Lung (tissue), 13 donors: Measurements from ENCODE around the gene MOSPD3. TPM values are rescaled to one million over a fixed set of nuclear protein-coding genes. Genes with fewer than 3 reads are reported as not detected.
"Not testable (repeated sequence)": the region's sequence is repeated elsewhere in the genome, so short reads cannot be mapped to it uniquely, and the experiment has no call there.

Source experiments
- ATAC-seq: fragments of 200-7000 bp; cut with Tn5 transposase; one replicate; pipeline ENCODE4 v1.9.1; 2020; ENCODE audit warnings: moderate number of reproducible peaks; ENCODE audit not compliant: insufficient read depth, low FRiP score
- DNase-seq, 3 donors: peaks; one replicate each; pipeline ENCODE4 v3.0.0-alpha.2; 2013 to 2017
- H3K27ac ChIP-seq, 2 donors: one replicate each; pipeline ENCODE4 v1.5.1; 2013; ENCODE audit warnings: mild to moderate bottlenecking in 2 of 2, moderate library complexity in 2 of 2, control low read depth in 1 of 2, inconsistent platforms in 1 of 2, low read depth in 1 of 2, low read length in 1 of 2
- H3K27me3 ChIP-seq, 3 donors: one replicate each; pipeline ENCODE4 v1.5.1; 2013; ENCODE audit warnings: low read length in 2 of 3; ENCODE audit not compliant: control insufficient read depth in 3 of 3, insufficient read depth in 3 of 3
- H3K36me3 ChIP-seq, 4 donors: one replicate each; pipeline ENCODE4 v1.5.1; 2013; ENCODE audit warnings: low read length in 4 of 4, mild to moderate bottlenecking in 1 of 4, moderate library complexity in 1 of 4; ENCODE audit not compliant: control insufficient read depth in 4 of 4, insufficient read depth in 4 of 4
- H3K4me1 ChIP-seq, 5 donors: one replicate each; pipeline ENCODE4 v1.5.1; 2013; ENCODE audit warnings: low read length in 5 of 5, mild to moderate bottlenecking in 2 of 5, moderate library complexity in 1 of 5; ENCODE audit not compliant: control insufficient read depth in 5 of 5, insufficient read depth in 5 of 5
- H3K4me3 ChIP-seq: one replicate; pipeline ENCODE4 v1.5.1; 2013; ENCODE audit warnings: mild to moderate bottlenecking, control low read depth, moderate library complexity
- H3K9ac ChIP-seq, 2 donors: one replicate each; pipeline ENCODE4 v1.5.1; 2013; ENCODE audit warnings: low read length in 2 of 2, control low read depth in 1 of 2; ENCODE audit not compliant: insufficient read depth in 1 of 2
- H3K9me3 ChIP-seq, 4 donors: one replicate each; pipeline ENCODE4 v1.5.1; 2013; ENCODE audit warnings: low read length in 3 of 4, mild to moderate bottlenecking in 1 of 4, moderate library complexity in 1 of 4; ENCODE audit not compliant: control insufficient read depth in 4 of 4, insufficient read depth in 3 of 4
- WGBS, 2 donors: extraction: QIAGEN DNeasy Blood & Tissue Kit; methylation state at CpG; one replicate each; pipeline ENCODE4 v1.1.7; 2013; 5-methylcytosine and 5-hydroxymethylcytosine counted together
- polyA plus RNA-seq, 2 donors: library from polyadenylated mRNA; stranded (reverse); fragments of 200-250 nt; gene quantifications; one replicate each; pipeline ENCODE4 v1.2.1, GENCODE V29; 2013
- small RNA-seq: library from RNA; depleted of rRNA; stranded (forward); fragments of <200 nt; gene quantifications from one replicate; pipeline ENCODE3, GENCODE V24; 2014; ENCODE audit warnings: low replicate concordance
- total RNA-seq, 2 donors: library from RNA; depleted of rRNA in 1 of 2; stranded (reverse); fragments of >200 nt in 1 of 2; gene quantifications; one replicate each; pipeline ENCODE4 v1.2.1, GENCODE V29; 2014 to 2021
- TF ChIP-seq, protein P1 (sequence below): IDR thresholded peaks from 2 replicates; pipeline ENCODE4 v1.5.1; 2012; ENCODE audit warnings: mild to moderate bottlenecking; ENCODE audit errors: control extremely low read depth, extremely low read depth
- donor health status: control.
- donor health status: control.
- donor health status: Bipolar disorder and iron deficiency.
- donor health status: healthy.
- donor health status: DM: yes; HTN: yes; CAD: no.

Gene MOSPD3
- total and polyA plus RNA-seq, 4 donors: 13.2 to 26.9 (median 17.1) TPM

DNA sequence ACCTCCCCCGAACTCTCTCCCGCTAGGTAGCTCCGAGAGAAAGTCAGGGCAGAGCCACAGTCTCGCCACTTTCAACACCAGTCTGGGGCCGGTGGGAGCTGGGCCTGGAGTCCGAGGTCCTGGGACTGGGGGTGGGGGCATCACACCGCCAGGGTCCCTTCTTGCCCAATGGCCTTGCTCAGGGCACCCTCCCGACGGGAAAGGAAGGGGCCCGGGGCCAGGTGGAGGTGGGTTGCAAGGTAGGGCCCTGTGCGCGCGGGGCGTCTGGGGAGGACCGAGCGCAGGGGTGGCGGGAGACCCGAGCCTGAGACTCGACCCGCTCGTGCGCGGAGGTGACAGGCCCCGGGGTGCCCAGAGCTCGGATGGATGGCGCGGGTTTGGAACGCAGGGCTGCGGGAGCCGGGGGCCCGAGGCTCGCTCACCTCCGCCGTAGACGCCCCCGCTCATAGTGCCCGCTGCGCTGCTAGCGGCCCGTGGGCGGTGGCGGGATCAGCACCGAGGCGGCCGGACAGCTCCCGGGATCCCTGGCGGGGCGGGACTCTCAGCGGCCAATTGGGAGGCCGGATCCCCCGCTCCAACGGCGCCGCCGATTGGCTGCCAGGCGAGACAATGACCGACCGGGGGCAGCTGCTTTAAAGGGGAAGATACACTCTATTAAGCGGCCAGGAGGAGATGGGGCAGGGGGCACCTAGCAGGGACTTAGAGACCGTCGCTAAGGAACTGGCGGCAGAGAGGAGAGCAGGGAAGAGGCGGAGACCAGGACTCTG is 43.8 kb downstream of the MOSPD3 start, which contains the start of gene ACTL6B:
ACTL6B (minus strand) TSS at position 541 of the 767 bp plus-strand sequence; CDS start at position 447, 94 bp downstream.
- Histone ChIP-seq H3K36me3 (no peaks in the 10 kb centered on the region), H3K27ac (no peak within 1 kb of the TSS), H3K9me3 (no peaks in the 10 kb centered on the region), H3K4me1 (peaks cover 0 to 3% (median 0%) of the 10 kb centered on the region in 5 donors), H3K27me3 (peaks cover 0 to 15% (median 5%) of the 10 kb centered on the region in 3 donors), H3K9ac (no peak within 1 kb of the TSS), H3K4me3 (no peak within 1 kb of the TSS)
- ATAC-seq: peak; percentile 74
- WGBS, 2 donors: 11 to 13% methylated on average over 46 to 63 of the region's 63 CpGs
- TF ChIP-seq, protein P1, sequence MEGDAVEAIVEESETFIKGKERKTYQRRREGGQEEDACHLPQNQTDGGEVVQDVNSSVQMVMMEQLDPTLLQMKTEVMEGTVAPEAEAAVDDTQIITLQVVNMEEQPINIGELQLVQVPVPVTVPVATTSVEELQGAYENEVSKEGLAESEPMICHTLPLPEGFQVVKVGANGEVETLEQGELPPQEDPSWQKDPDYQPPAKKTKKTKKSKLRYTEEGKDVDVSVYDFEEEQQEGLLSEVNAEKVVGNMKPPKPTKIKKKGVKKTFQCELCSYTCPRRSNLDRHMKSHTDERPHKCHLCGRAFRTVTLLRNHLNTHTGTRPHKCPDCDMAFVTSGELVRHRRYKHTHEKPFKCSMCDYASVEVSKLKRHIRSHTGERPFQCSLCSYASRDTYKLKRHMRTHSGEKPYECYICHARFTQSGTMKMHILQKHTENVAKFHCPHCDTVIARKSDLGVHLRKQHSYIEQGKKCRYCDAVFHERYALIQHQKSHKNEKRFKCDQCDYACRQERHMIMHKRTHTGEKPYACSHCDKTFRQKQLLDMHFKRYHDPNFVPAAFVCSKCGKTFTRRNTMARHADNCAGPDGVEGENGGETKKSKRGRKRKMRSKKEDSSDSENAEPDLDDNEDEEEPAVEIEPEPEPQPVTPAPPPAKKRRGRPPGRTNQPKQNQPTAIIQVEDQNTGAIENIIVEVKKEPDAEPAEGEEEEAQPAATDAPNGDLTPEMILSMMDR: no peak
- DNase-seq: peak; percentile 49 to 71 (median 57)

DNA sequence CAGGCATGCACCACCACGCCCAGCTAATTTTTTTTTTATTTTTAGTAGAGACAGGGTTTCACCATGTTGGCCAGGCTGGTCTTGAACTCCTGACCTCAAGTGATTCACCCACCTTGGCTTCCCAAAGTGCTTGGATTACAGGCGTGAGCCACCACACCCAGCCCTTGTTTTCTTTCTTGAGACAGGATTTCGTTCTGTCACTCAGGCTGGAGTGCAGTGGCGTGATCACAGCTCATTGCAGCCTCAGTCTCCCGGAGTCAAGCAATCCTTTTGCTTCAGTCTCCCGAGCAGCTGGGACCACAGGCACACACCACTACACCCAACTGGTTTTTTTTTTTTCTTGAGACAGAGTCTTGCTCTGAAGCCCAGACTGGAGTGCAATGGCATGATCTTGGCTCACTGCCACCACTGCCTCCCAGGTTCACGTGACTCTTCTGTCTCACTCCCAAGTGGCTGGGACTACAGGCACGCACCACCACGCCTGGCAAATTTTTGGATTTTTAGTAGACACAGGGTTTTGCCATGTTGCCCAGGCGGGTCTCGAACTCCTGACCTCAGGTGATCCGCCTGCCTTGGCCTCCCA is 49.9 kb downstream of the MOSPD3 start:
- not testable (repeated sequence) for H3K9me3 ChIP-seq, DNase-seq, H3K27ac ChIP-seq, H3K4me1 ChIP-seq, H3K9ac ChIP-seq, H3K36me3 ChIP-seq, H3K27me3 ChIP-seq, H3K4me3 ChIP-seq, ATAC-seq
- 66 to 86% methylated on average over 12 of the region's 12 CpGs for WGBS, 2 donors

Small RNA genes lying within 50 kb of the gene (small RNA-seq; reads per million reads assigned to genes)
- gene SAP25: not detected

Other genes starting within 250 kb of the MOSPD3 start
- gene PILRA, start 239.1 kb upstream of the MOSPD3 start, total RNA-seq: 10 to 100 TPM in 1 of 2 donors, 1 to 10 TPM in 1; 9.9 to 40.9 TPM
- gene PILRA, start 239.1 kb upstream of the MOSPD3 start, polyA plus RNA-seq: 100 to 1,000 TPM in 1 of 2 donors, 10 to 100 TPM in 1; 14.2 to 122 TPM
- 1 to 10 TPM; 5.6 to 7.2 TPM for gene ZCWPW1, start 183.8 kb upstream of the MOSPD3 start, total RNA-seq
- 10 to 100 TPM in 1 of 2 donors, 1 to 10 TPM in 1; 5.1 to 12.2 TPM for gene ZCWPW1, start 183.8 kb upstream of the MOSPD3 start, polyA plus RNA-seq
- gene MEPCE, start 182.7 kb upstream of the MOSPD3 start, total RNA-seq: 10 to 100 TPM; 25.6 to 38.7 TPM
- 10 to 100 TPM; 27.9 to 30.4 TPM for gene MEPCE, start 182.7 kb upstream of the MOSPD3 start, polyA plus RNA-seq
- gene PPP1R35, start 176.0 kb upstream of the MOSPD3 start, total RNA-seq: 10 to 100 TPM in 1 of 2 donors, 1 to 10 TPM in 1; 8.2 to 36.4 TPM
- gene PPP1R35, start 176.0 kb upstream of the MOSPD3 start, polyA plus RNA-seq: 10 to 100 TPM; 38.2 to 65.1 TPM
- gene SPACDR, start 148.3 kb upstream of the MOSPD3 start, total RNA-seq: 1 to 10 TPM in 1 of 2 donors, under 1 TPM in 1; 0.83 to 2.0 TPM
- gene SPACDR, start 148.3 kb upstream of the MOSPD3 start, polyA plus RNA-seq: under 1 TPM; 0.54 to 0.83 TPM
- gene TSC22D4, start 133.3 kb upstream of the MOSPD3 start, total RNA-seq: 10 to 100 TPM; 38.2 to 62.8 TPM
- gene TSC22D4, start 133.3 kb upstream of the MOSPD3 start, polyA plus RNA-seq: 10 to 100 TPM; 33.6 to 62.0 TPM
- 1 to 10 TPM in 1 of 2 donors, under 1 TPM in 1; 0.52 to 1.1 TPM for gene NYAP1, start 128.6 kb upstream of the MOSPD3 start, total RNA-seq
- gene NYAP1, start 128.6 kb upstream of the MOSPD3 start, polyA plus RNA-seq: under 1 TPM; 0.32 to 0.39 TPM
- gene AGFG2, start 73.3 kb upstream of the MOSPD3 start, total RNA-seq: 10 to 100 TPM; 22.8 to 36.0 TPM
- gene AGFG2, start 73.3 kb upstream of the MOSPD3 start, polyA plus RNA-seq: 10 to 100 TPM; 15.9 to 16.6 TPM
- gene SAP25, start 38.6 kb upstream of the MOSPD3 start, total RNA-seq: 1 to 10 TPM; 1.9 to 8.8 TPM
- 1 to 10 TPM; 3.7 to 9.9 TPM for gene SAP25, start 38.6 kb upstream of the MOSPD3 start, polyA plus RNA-seq
- gene LRCH4, start 26.4 kb upstream of the MOSPD3 start, total RNA-seq: 100 to 1,000 TPM in 1 of 2 donors, 10 to 100 TPM in 1; 38.1 to 109 TPM
- gene LRCH4, start 26.4 kb upstream of the MOSPD3 start, polyA plus RNA-seq: 100 to 1,000 TPM in 1 of 2 donors, 10 to 100 TPM in 1; 81.7 to 103 TPM
- gene FBXO24, start 26.2 kb upstream of the MOSPD3 start, total RNA-seq: 1 to 10 TPM in 1 of 2 donors, under 1 TPM in 1; 0.25 to 1.3 TPM
- gene FBXO24, start 26.2 kb upstream of the MOSPD3 start, polyA plus RNA-seq: under 1 TPM; 0.30 to 0.35 TPM
- gene PCOLCE, start 10.2 kb upstream of the MOSPD3 start, total RNA-seq: 100 to 1,000 TPM in 1 of 2 donors, 10 to 100 TPM in 1; 53.6 to 105 TPM
- 10 to 100 TPM; 48.4 to 73.5 TPM for gene PCOLCE, start 10.2 kb upstream of the MOSPD3 start, polyA plus RNA-seq
- 1 to 10 TPM; 1.7 to 2.1 TPM for gene TFR2, start 29.0 kb downstream of the MOSPD3 start, total RNA-seq
- under 1 TPM; 0.33 to 0.85 TPM for gene TFR2, start 29.0 kb downstream of the MOSPD3 start, polyA plus RNA-seq
- not detected for gene ACTL6B, start 43.9 kb downstream of the MOSPD3 start, total RNA-seq
- not detected for gene ACTL6B, start 43.9 kb downstream of the MOSPD3 start, polyA plus RNA-seq
- 100 to 1,000 TPM; 150 to 327 TPM for gene GNB2, start 61.2 kb downstream of the MOSPD3 start, total RNA-seq
- 100 to 1,000 TPM; 130 to 381 TPM for gene GNB2, start 61.2 kb downstream of the MOSPD3 start, polyA plus RNA-seq
- 10 to 100 TPM; 30.8 to 41.6 TPM for gene GIGYF1, start 81.7 kb downstream of the MOSPD3 start, total RNA-seq
- gene GIGYF1, start 81.7 kb downstream of the MOSPD3 start, polyA plus RNA-seq: 10 to 100 TPM; 19.0 to 36.8 TPM
- gene POP7, start 93.6 kb downstream of the MOSPD3 start, total RNA-seq: 10 to 100 TPM; 20.3 to 30.1 TPM
- 10 to 100 TPM; 36.5 to 50.6 TPM for gene POP7, start 93.6 kb downstream of the MOSPD3 start, polyA plus RNA-seq
- not detected for gene EPO, start 107.9 kb downstream of the MOSPD3 start, total RNA-seq
- under 1 TPM in 1 of 2 donors, not detected in 1; 0.10 TPM for gene EPO, start 107.9 kb downstream of the MOSPD3 start, polyA plus RNA-seq
- gene ZAN, start 121.1 kb downstream of the MOSPD3 start, total RNA-seq: under 1 TPM in 1 of 2 donors, not detected in 1; 0.03 TPM
- gene ZAN, start 121.1 kb downstream of the MOSPD3 start, polyA plus RNA-seq: not detected
- 10 to 100 TPM; 55.2 to 64.2 TPM for gene EPHB4, start 215.0 kb downstream of the MOSPD3 start, total RNA-seq
- 10 to 100 TPM; 21.7 to 45.7 TPM for gene EPHB4, start 215.0 kb downstream of the MOSPD3 start, polyA plus RNA-seq
- 10 to 100 TPM; 28.5 to 49.1 TPM for gene SLC12A9, start 240.2 kb downstream of the MOSPD3 start, total RNA-seq
- gene SLC12A9, start 240.2 kb downstream of the MOSPD3 start, polyA plus RNA-seq: 10 to 100 TPM; 29.2 to 52.6 TPM